NCI-H1092 treated with DMSO at 0.1 percent for 48 hours (cell line): ENCODE measurements around the gene MPRIP.
"Not testable (repeated sequence)": the region's sequence is repeated elsewhere in the genome, so short reads cannot be mapped to it uniquely, and the experiment has no call there.

Experiments
- DNase-seq: peaks from one replicate; lab custom pipeline; 2025; lab: John Stamatoyannopoulos, UW

Gene MPRIP

GRCh38 chr17:17011043-17011907, 31.0 kb upstream of the MPRIP start:
- DNase-seq: not testable (repeated sequence)

- DNase-seq: not testable (repeated sequence)
Observed at GRCh38 chr17:17013828-17014747, 28.2 kb upstream of the MPRIP start.

GRCh38 chr17:17014748-17015124, 27.5 kb upstream of the MPRIP start:
- DNase-seq: not testable (repeated sequence)

- DNase-seq: no peak
Observed at GRCh38 chr17:17015230-17015629, 27.0 kb upstream of the MPRIP start.

- not testable (repeated sequence) for DNase-seq
Observed at GRCh38 chr17:17016199-17017197, 25.8 kb upstream of the MPRIP start.

- DNase-seq: no peak
Observed at GRCh38 chr17:17017343-17018014, 24.8 kb upstream of the MPRIP start.

GRCh38 chr17:17018021-17018441, 24.2 kb upstream of the MPRIP start:
- no peak for DNase-seq

GRCh38 chr17:17018612-17019429, 23.4 kb upstream of the MPRIP start:
- no peak for DNase-seq

GRCh38 chr17:17019430-17019762, 22.9 kb upstream of the MPRIP start:
- no peak for DNase-seq

GRCh38 chr17:17019891-17020456, 22.3 kb upstream of the MPRIP start:
- DNase-seq: no peak

- DNase-seq: no peak
Observed at GRCh38 chr17:17020821-17021193, 21.4 kb upstream of the MPRIP start.

GRCh38 chr17:17021194-17021863, 20.9 kb upstream of the MPRIP start:
- no peak for DNase-seq

- DNase-seq: no peak
Observed at GRCh38 chr17:17022011-17022410, 20.2 kb upstream of the MPRIP start.

GRCh38 chr17:17022456-17022855, 19.8 kb upstream of the MPRIP start:
- no peak for DNase-seq

- DNase-seq: no peak
Observed at GRCh38 chr17:17024778-17025300, 17.4 kb upstream of the MPRIP start.

- no peak for DNase-seq
Observed at GRCh38 chr17:17025621-17026020, 16.6 kb upstream of the MPRIP start.

- no peak for DNase-seq
Observed at GRCh38 chr17:17026163-17026562, 16.1 kb upstream of the MPRIP start.

- no peak for DNase-seq
Observed at GRCh38 chr17:17027442-17028058, 14.7 kb upstream of the MPRIP start.
